Kasumi-1 (cell line): ENCODE measurements around the gene CASP3.
"Not testable (repeated sequence)": the region's sequence is repeated elsewhere in the genome, so short reads cannot be mapped to it uniquely, and the experiment has no call there.

ENCODE experiments used
- DNase-seq, 2 experiments: peaks; one replicate each; lab custom pipeline; 2025; lab: John Stamatoyannopoulos, UW

Gene CASP3

GRCh38 chr4:184664445-184665210 lies 15.4 kb upstream of the CASP3 start:
- peak; percentile 17 to 41 for DNase-seq

- DNase-seq, result no peak
Measured at GRCh38 chr4:184662236-184662635, 13.0 kb upstream of the CASP3 start.

- DNase-seq, result no peak
Measured at GRCh38 chr4:184660978-184661377, 11.7 kb upstream of the CASP3 start.

- not testable (repeated sequence) for DNase-seq
Measured at GRCh38 chr4:184657820-184658219, 8.6 kb upstream of the CASP3 start.

- no peak for DNase-seq
Measured at GRCh38 chr4:184657144-184657543, 7.9 kb upstream of the CASP3 start.

- no peak for DNase-seq
Measured at GRCh38 chr4:184655889-184656869, 6.9 kb upstream of the CASP3 start.

- no peak for DNase-seq
Measured at GRCh38 chr4:184653650-184654049, 4.4 kb upstream of the CASP3 start.

GRCh38 chr4:184652681-184653080 lies 3.4 kb upstream of the CASP3 start:
- DNase-seq, result not testable (repeated sequence)

- DNase-seq, result no peak
Measured at GRCh38 chr4:184651899-184652298, 2.7 kb upstream of the CASP3 start.

- DNase-seq, result no peak
Measured at GRCh38 chr4:184649971-184650855, 966 bp upstream of the CASP3 start.

- peak; percentile 32 to 34 for DNase-seq
Measured at GRCh38 chr4:184648313-184649025, 778 bp downstream of the CASP3 start.

- no peak for DNase-seq
Measured at GRCh38 chr4:184648054-184648312, 1.3 kb downstream of the CASP3 start.

GRCh38 chr4:184647266-184648053 lies 1.8 kb downstream of the CASP3 start:
- no peak for DNase-seq

GRCh38 chr4:184645904-184646610 lies 3.2 kb downstream of the CASP3 start:
- DNase-seq, result no peak

GRCh38 chr4:184644553-184645307 lies 4.5 kb downstream of the CASP3 start:
- no peak for DNase-seq

- no peak for DNase-seq
Measured at GRCh38 chr4:184643731-184644130, 5.5 kb downstream of the CASP3 start.

GRCh38 chr4:184641451-184641850 lies 7.8 kb downstream of the CASP3 start:
- DNase-seq, result no peak

- DNase-seq, result no peak
Measured at GRCh38 chr4:184641022-184641421, 8.2 kb downstream of the CASP3 start.

- DNase-seq, result no peak
Measured at GRCh38 chr4:184636897-184637296, 12.3 kb downstream of the CASP3 start.
